ENCODE data around the gene PLXNB3.

DNA sequence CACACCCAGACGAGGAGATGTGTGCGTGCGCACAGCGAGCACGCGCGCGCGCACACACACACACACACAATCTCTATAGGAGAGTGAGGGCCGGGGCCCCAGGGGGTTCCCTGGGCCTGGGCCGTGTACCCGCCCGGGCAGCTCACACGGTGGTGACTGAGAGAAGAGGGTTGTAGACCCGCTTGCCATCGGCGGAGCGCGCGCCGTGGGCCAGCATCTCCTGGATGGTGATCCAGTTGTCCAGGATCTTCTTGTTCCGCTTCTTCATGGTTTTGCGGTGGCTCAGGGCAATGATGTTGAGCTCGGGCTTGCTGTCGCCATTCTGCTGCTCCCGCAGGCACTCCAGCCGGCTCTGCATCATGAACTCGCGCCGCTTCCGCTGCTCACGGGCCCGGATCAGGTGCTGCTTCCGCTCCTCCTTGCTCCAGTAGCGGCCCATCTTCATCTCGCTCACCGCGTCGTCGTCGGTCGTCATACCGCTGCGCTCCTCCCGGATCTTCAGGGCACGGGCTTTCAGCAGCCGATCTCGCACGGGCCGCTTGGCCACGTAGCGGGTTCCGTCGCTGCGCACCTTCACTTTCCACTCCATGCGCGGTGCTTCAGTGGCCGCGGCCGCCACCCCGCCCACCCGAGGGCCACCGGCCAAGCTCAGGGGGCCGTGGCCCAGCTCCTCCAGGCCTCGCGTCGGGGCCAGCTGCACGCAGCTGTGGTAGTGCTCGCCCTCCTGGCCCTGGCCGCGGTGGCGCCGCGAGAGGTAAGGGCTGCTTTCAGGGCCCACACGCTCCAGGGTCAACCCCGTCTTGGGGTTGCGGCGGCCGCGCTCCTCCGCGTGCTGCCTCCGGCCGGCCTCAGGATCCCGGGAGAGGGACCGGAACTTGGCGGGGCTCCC lies 39.4 kb downstream of the PLXNB3 start:
- TF ChIP-seq, protein P1, sequence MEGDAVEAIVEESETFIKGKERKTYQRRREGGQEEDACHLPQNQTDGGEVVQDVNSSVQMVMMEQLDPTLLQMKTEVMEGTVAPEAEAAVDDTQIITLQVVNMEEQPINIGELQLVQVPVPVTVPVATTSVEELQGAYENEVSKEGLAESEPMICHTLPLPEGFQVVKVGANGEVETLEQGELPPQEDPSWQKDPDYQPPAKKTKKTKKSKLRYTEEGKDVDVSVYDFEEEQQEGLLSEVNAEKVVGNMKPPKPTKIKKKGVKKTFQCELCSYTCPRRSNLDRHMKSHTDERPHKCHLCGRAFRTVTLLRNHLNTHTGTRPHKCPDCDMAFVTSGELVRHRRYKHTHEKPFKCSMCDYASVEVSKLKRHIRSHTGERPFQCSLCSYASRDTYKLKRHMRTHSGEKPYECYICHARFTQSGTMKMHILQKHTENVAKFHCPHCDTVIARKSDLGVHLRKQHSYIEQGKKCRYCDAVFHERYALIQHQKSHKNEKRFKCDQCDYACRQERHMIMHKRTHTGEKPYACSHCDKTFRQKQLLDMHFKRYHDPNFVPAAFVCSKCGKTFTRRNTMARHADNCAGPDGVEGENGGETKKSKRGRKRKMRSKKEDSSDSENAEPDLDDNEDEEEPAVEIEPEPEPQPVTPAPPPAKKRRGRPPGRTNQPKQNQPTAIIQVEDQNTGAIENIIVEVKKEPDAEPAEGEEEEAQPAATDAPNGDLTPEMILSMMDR (conservative IDR thresholded peaks at IDR 0.05; ENCODE audit: low read length): no peak
- TF ChIP-seq EZH2phosphoT487 (IDR thresholded peaks at IDR 0.05; ENCODE audit: borderline replicate concordance, low read depth, low read length): no peak

All from OCI-LY7 (cell line).